Measurements from ENCODE around the gene DOK7. TPM values are rescaled to one million over a fixed set of nuclear protein-coding genes. Genes with fewer than 3 reads are reported as not detected.

The DOK7 gene
- total and polyA plus RNA-seq, 2 donors: 0.33 to 1.8 TPM

- 94% methylated on average over 15 of the region's 15 CpGs for WGBS
- no peaks in the 10 kb centered on the region for H3K36me3 ChIP-seq (ENCODE audit: control insufficient read depth in 2 of 2, insufficient read depth in 2 of 2, low read length in 1 of 2)
- no peaks in the 10 kb centered on the region for H3K9me3 ChIP-seq (ENCODE audit: control insufficient read depth in 2 of 2, insufficient read depth in 1 of 2, low read length in 1 of 2)
- H3K4me1 ChIP-seq (ENCODE audit: control insufficient read depth in 2 of 2, insufficient read depth in 2 of 2, low read length in 2 of 2): no peaks in the 10 kb centered on the region
- peaks cover 27 to 57% of the 10 kb centered on the region in 2 donors for H3K27me3 ChIP-seq (ENCODE audit: control insufficient read depth in 2 of 2, insufficient read depth in 1 of 2, low read length in 1 of 2)
- H3K4me3 ChIP-seq (ENCODE audit: low read length in 2 of 2): no peak overlapping the region
- no peak overlapping the region for H3K27ac ChIP-seq (ENCODE audit: low read depth in 1 of 2, low read length in 1 of 2)
- DNase-seq (ENCODE audit: low read depth in 6 of 9, low spot score in 9 of 9): no peak
Observed at GRCh38 chr4:3464349-3464905, 1.3 kb downstream of the DOK7 start.

GRCh38 chr4:3464911-3465697 is 2.0 kb downstream of the DOK7 start:
- H3K27ac ChIP-seq (ENCODE audit: low read depth in 1 of 2, low read length in 1 of 2): no peak overlapping the region
- 95% methylated on average over 21 of the region's 21 CpGs for WGBS
- H3K9me3 ChIP-seq (ENCODE audit: control insufficient read depth in 2 of 2, insufficient read depth in 1 of 2, low read length in 1 of 2): no peaks in the 10 kb centered on the region
- peaks cover 27 to 57% of the 10 kb centered on the region in 2 donors for H3K27me3 ChIP-seq (ENCODE audit: control insufficient read depth in 2 of 2, insufficient read depth in 1 of 2, low read length in 1 of 2)
- H3K4me1 ChIP-seq (ENCODE audit: control insufficient read depth in 2 of 2, insufficient read depth in 2 of 2, low read length in 2 of 2): no peaks in the 10 kb centered on the region
- no peak overlapping the region for H3K4me3 ChIP-seq (ENCODE audit: low read length in 2 of 2)
- H3K36me3 ChIP-seq (ENCODE audit: control insufficient read depth in 2 of 2, insufficient read depth in 2 of 2, low read length in 1 of 2): no peaks in the 10 kb centered on the region
- DNase-seq (ENCODE audit: low read depth in 6 of 9, low spot score in 9 of 9): no peak

- DNase-seq (ENCODE audit: low read depth in 6 of 9, low spot score in 9 of 9): no peak
- peaks cover 27 to 55% of the 10 kb centered on the region in 2 donors for H3K27me3 ChIP-seq (ENCODE audit: control insufficient read depth in 2 of 2, insufficient read depth in 1 of 2, low read length in 1 of 2)
- H3K4me3 ChIP-seq (ENCODE audit: low read length in 2 of 2): no peak overlapping the region
- H3K27ac ChIP-seq (ENCODE audit: low read depth in 1 of 2, low read length in 1 of 2): no peak overlapping the region
- 83% methylated on average over 41 of the region's 41 CpGs for WGBS
- H3K4me1 ChIP-seq (ENCODE audit: control insufficient read depth in 2 of 2, insufficient read depth in 2 of 2, low read length in 2 of 2): no peaks in the 10 kb centered on the region
- H3K9me3 ChIP-seq (ENCODE audit: control insufficient read depth in 2 of 2, insufficient read depth in 1 of 2, low read length in 1 of 2): no peaks in the 10 kb centered on the region
- no peaks in the 10 kb centered on the region for H3K36me3 ChIP-seq (ENCODE audit: control insufficient read depth in 2 of 2, insufficient read depth in 2 of 2, low read length in 1 of 2)
Observed at GRCh38 chr4:3465698-3466671, 2.9 kb downstream of the DOK7 start.

DNA sequence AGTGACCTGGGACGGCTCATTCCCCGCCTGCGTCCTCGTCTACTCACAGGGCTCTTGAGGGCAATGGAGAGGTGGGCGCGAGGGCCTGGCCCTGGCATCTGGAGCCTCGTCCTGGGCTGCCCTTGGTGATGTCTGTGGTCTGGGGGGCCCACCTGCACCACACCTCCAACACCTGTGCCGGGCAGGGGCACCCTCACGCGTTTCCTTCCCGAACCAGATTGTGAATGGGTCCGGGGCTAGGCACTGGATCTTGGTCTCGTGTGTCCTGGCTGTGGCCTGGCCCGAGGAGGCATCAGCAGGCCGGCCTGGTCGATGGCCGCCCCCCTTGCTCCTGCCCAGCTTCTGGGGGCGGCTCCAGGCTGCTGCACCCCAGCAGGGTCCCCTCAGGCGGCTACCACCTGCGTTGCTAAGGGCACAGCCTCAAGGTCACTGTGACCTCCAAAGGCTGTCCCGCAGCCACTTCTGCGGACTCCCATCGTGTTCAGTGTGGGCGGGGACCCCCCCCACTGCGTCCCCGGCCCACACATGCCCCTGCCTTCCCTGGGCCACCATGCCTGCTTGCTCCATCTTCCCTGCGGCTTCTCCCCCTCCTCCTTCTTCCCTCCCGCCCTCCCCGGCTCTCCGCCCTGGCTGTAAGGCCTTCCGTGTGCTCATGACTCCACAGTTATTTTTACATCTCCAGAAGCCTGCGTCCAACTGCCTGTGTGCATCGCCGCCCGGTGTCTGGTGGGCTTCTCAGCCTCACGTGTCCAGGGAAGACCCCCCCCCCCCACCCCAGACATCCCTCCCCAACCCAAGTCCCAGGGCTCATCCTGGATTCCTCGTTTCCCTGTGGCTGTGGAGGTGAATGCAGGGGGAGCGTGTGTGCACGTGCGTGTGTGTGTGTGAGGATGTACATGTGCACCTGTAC is 3.8 kb downstream of the DOK7 start:
- peaks cover 25 to 45% of the 10 kb centered on the region in 2 donors for H3K27me3 ChIP-seq (ENCODE audit: control insufficient read depth in 2 of 2, insufficient read depth in 1 of 2, low read length in 1 of 2)
- no peak overlapping the region for H3K4me3 ChIP-seq (ENCODE audit: low read length in 2 of 2)
- H3K4me1 ChIP-seq (ENCODE audit: control insufficient read depth in 2 of 2, insufficient read depth in 2 of 2, low read length in 2 of 2): no peaks in the 10 kb centered on the region
- DNase-seq (ENCODE audit: low read depth in 6 of 9, low spot score in 9 of 9): no peak
- no peaks in the 10 kb centered on the region for H3K36me3 ChIP-seq (ENCODE audit: control insufficient read depth in 2 of 2, insufficient read depth in 2 of 2, low read length in 1 of 2)
- H3K9me3 ChIP-seq (ENCODE audit: control insufficient read depth in 2 of 2, insufficient read depth in 1 of 2, low read length in 1 of 2): no peaks in the 10 kb centered on the region
- no peak overlapping the region for H3K27ac ChIP-seq (ENCODE audit: low read depth in 1 of 2, low read length in 1 of 2)
- 92% methylated on average over 40 of the region's 40 CpGs for WGBS

DNA sequence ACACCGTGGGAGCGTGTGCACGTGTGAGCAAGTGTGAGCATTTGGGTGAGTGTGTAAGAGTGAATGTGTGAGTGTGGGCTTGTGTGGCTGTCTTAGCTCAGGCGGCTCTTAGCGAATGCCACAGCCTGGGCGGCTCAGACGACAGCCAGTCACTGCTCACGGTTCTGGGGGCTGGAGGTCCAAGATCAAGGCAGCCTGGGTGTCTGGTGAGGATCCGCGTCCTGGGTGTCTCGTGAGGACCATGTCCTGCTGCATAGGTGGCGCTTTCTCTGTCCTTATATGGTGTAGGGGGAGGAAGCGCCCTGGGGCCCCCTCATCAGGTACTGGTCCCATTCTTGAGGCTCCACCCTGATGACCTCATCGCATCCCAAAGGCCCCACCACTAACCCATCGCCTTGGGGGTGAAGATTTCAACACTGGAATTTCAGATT is 4.5 kb downstream of the DOK7 start:
- no peaks in the 10 kb centered on the region for H3K36me3 ChIP-seq (ENCODE audit: control insufficient read depth in 2 of 2, insufficient read depth in 2 of 2, low read length in 1 of 2)
- 87% methylated on average over 15 of the region's 15 CpGs for WGBS
- no peak for DNase-seq (ENCODE audit: low read depth in 6 of 9, low spot score in 9 of 9)
- H3K9me3 ChIP-seq (ENCODE audit: control insufficient read depth in 2 of 2, insufficient read depth in 1 of 2, low read length in 1 of 2): no peaks in the 10 kb centered on the region
- no peaks in the 10 kb centered on the region for H3K4me1 ChIP-seq (ENCODE audit: control insufficient read depth in 2 of 2, insufficient read depth in 2 of 2, low read length in 2 of 2)
- no peak overlapping the region for H3K4me3 ChIP-seq (ENCODE audit: low read length in 2 of 2)
- H3K27ac ChIP-seq (ENCODE audit: low read depth in 1 of 2, low read length in 1 of 2): no peak overlapping the region
- peaks cover 19 to 38% of the 10 kb centered on the region in 2 donors for H3K27me3 ChIP-seq (ENCODE audit: control insufficient read depth in 2 of 2, insufficient read depth in 1 of 2, low read length in 1 of 2)

GRCh38 chr4:3468154-3468553 is 5.0 kb downstream of the DOK7 start:
- Histone ChIP-seq H3K4me1 (ENCODE audit: control insufficient read depth in 2 of 2, insufficient read depth in 2 of 2, low read length in 2 of 2) (no peaks in the 10 kb centered on the region), H3K4me3 (ENCODE audit: low read length in 2 of 2) (no peak overlapping the region), H3K36me3 (ENCODE audit: control insufficient read depth in 2 of 2, insufficient read depth in 2 of 2, low read length in 1 of 2) (no peaks in the 10 kb centered on the region), H3K27me3 (ENCODE audit: control insufficient read depth in 2 of 2, insufficient read depth in 1 of 2, low read length in 1 of 2) (peaks cover 14 to 33% of the 10 kb centered on the region in 2 donors), H3K27ac (ENCODE audit: low read depth in 1 of 2, low read length in 1 of 2) (no peak overlapping the region), H3K9me3 (ENCODE audit: control insufficient read depth in 2 of 2, insufficient read depth in 1 of 2, low read length in 1 of 2) (no peaks in the 10 kb centered on the region)
- 99% methylated on average over 10 of the region's 10 CpGs for WGBS
- no peak for DNase-seq (ENCODE audit: low read depth in 6 of 9, low spot score in 9 of 9)

GRCh38 chr4:3468804-3469203 is 5.7 kb downstream of the DOK7 start:
- peaks cover 9 to 28% of the 10 kb centered on the region in 2 donors for H3K27me3 ChIP-seq (ENCODE audit: control insufficient read depth in 2 of 2, insufficient read depth in 1 of 2, low read length in 1 of 2)
- no peak overlapping the region for H3K27ac ChIP-seq (ENCODE audit: low read depth in 1 of 2, low read length in 1 of 2)
- 98% methylated on average over 11 of the region's 11 CpGs for WGBS
- H3K36me3 ChIP-seq (ENCODE audit: control insufficient read depth in 2 of 2, insufficient read depth in 2 of 2, low read length in 1 of 2): no peaks in the 10 kb centered on the region
- no peak overlapping the region for H3K4me3 ChIP-seq (ENCODE audit: low read length in 2 of 2)
- no peak for DNase-seq (ENCODE audit: low read depth in 6 of 9, low spot score in 9 of 9)
- no peaks in the 10 kb centered on the region for H3K9me3 ChIP-seq (ENCODE audit: control insufficient read depth in 2 of 2, insufficient read depth in 1 of 2, low read length in 1 of 2)
- H3K4me1 ChIP-seq (ENCODE audit: control insufficient read depth in 2 of 2, insufficient read depth in 2 of 2, low read length in 2 of 2): no peaks in the 10 kb centered on the region

GRCh38 chr4:3469386-3470243 is 6.5 kb downstream of the DOK7 start:
- H3K27ac ChIP-seq (ENCODE audit: low read depth in 1 of 2, low read length in 1 of 2): no peak overlapping the region
- H3K4me3 ChIP-seq (ENCODE audit: low read length in 2 of 2): no peak overlapping the region
- no peak for DNase-seq (ENCODE audit: low read depth in 6 of 9, low spot score in 9 of 9)
- WGBS: 89% methylated on average over 31 of the region's 31 CpGs
- no peaks in the 10 kb centered on the region for H3K36me3 ChIP-seq (ENCODE audit: control insufficient read depth in 2 of 2, insufficient read depth in 2 of 2, low read length in 1 of 2)
- no peaks in the 10 kb centered on the region for H3K4me1 ChIP-seq (ENCODE audit: control insufficient read depth in 2 of 2, insufficient read depth in 2 of 2, low read length in 2 of 2)
- no peaks in the 10 kb centered on the region for H3K9me3 ChIP-seq (ENCODE audit: control insufficient read depth in 2 of 2, insufficient read depth in 1 of 2, low read length in 1 of 2)
- H3K27me3 ChIP-seq (ENCODE audit: control insufficient read depth in 2 of 2, insufficient read depth in 1 of 2, low read length in 1 of 2): peaks cover 2 to 20% of the 10 kb centered on the region in 2 donors

Measured in thymus (tissue), 11 donors.